H1 (cell line): ENCODE measurements around the gene RNPS1. TPM values are rescaled to one million over a fixed set of nuclear protein-coding genes. Genes with fewer than 3 reads are reported as not detected.

Experiments used
- CTCF ChIA-PET: fragments of 300-600 bp; sonication (Branson Sonifier 250); formaldehyde crosslinking; loops from one replicate; lab custom pipeline; 2021; ENCODE audit not compliant: partially characterized antibody; lab: Charles Lee
- POLR2A ChIA-PET: fragments of 300-600 bp; sonication (Branson Sonifier 250); formaldehyde crosslinking; loops from one replicate; lab custom pipeline; 2021; ENCODE audit warnings: inconsistent platforms; ENCODE audit not compliant: partially characterized antibody; lab: Charles Lee
- DNase-seq, 2 experiments: peaks; one replicate each; pipeline versions ENCODE4 v3.0.0 to v3.0.0-alpha.2; 2010 to 2022; ENCODE audit warnings: low spot score in 2 of 2, low read depth in 1 of 2, mixed read lengths in 1 of 2
- FAIRE-seq: peaks from 2 replicates; lab custom pipeline; 2011; peaks lifted over from hg19 to GRCh38; lab: Jason Lieb, UNC
- H2AFZ ChIP-seq: 2 replicates; pipeline ENCODE4 v1.8.1; 2012; ENCODE audit warnings: low read length, inconsistent platforms
- H2AK5ac ChIP-seq: 2 replicates; pipeline ENCODE4 v1.6.1; 2013; ENCODE audit warnings: low read depth, low read length
- H2BK120ac ChIP-seq: replicated peaks from 2 replicates; pipeline ENCODE3; 2013; ENCODE audit warnings: low read depth, low read length, inconsistent platforms
- H2BK12ac ChIP-seq: 2 replicates; pipeline ENCODE4 v1.6.1; 2013; ENCODE audit warnings: low read depth, low read length
- H2BK15ac ChIP-seq: 2 replicates; pipeline ENCODE4 v1.6.1; 2013; ENCODE audit warnings: low read length
- H2BK20ac ChIP-seq: 2 replicates; pipeline ENCODE4 v1.6.1; 2013; ENCODE audit warnings: low read length
- H2BK5ac ChIP-seq: 2 replicates; pipeline ENCODE4 v1.6.1; 2013; ENCODE audit warnings: low read depth, low read length
- H3K14ac ChIP-seq: 2 replicates; pipeline ENCODE4 v1.6.1; 2013; ENCODE audit warnings: inconsistent platforms; ENCODE audit not compliant: insufficient read length
- H3K18ac ChIP-seq: 2 replicates; pipeline ENCODE4 v1.6.1; 2013; ENCODE audit warnings: low read length; ENCODE audit errors: extremely low read depth
- H3K23ac ChIP-seq: 2 replicates; pipeline ENCODE4 v1.6.1; 2013; ENCODE audit warnings: inconsistent platforms; ENCODE audit not compliant: insufficient read length
- H3K23me2 ChIP-seq: 2 replicates; pipeline ENCODE4 v1.6.1; 2013; ENCODE audit warnings: low read depth, low read length
- H3K27ac ChIP-seq: 2 replicates; pipeline ENCODE4 v1.6.1; 2011; ENCODE audit warnings: low read depth, low read length, inconsistent platforms
- H3K27me3 ChIP-seq, 4 experiments: replicated peaks in 1 of 4; 1 replicate in 1 of 4; 2 replicates in 3 of 4; pipeline versions ENCODE4 v1.6.1 to v1.8.1; 2011 to 2013; ENCODE audit warnings: low read length in 3 of 4, mild to moderate bottlenecking in 3 of 4, inconsistent platforms in 2 of 4, mixed read lengths in 2 of 4, moderate library complexity in 1 of 4; ENCODE audit not compliant: control insufficient read depth in 3 of 4, insufficient read depth in 3 of 4; ENCODE audit errors: extremely low read depth in 1 of 4
- H3K36me3 ChIP-seq, 4 experiments: 2 replicates each; pipeline versions ENCODE4 v1.6.1 to v1.8.1; 2011 to 2013; ENCODE audit warnings: mild to moderate bottlenecking in 4 of 4, low read length in 3 of 4, moderate library complexity in 2 of 4, control low read depth in 1 of 4, inconsistent platforms in 1 of 4; ENCODE audit not compliant: insufficient read depth in 4 of 4, control insufficient read depth in 2 of 4
- H3K4ac ChIP-seq: replicated peaks from 2 replicates; pipeline ENCODE3; 2013; ENCODE audit warnings: low read length, low read depth, mixed read lengths, inconsistent platforms; ENCODE audit not compliant: insufficient read length
- H3K4me1 ChIP-seq, 4 experiments: replicated peaks in 1 of 4; 1 replicate in 1 of 4; 2 replicates in 3 of 4; pipeline versions ENCODE4 v1.6.1 to v1.8.1; 2011 to 2013; ENCODE audit warnings: low read length in 3 of 4, inconsistent platforms in 2 of 4, mixed read lengths in 1 of 4; ENCODE audit not compliant: insufficient read depth in 4 of 4, control insufficient read depth in 3 of 4
- H3K4me2 ChIP-seq, 2 experiments: 2 replicates each; pipeline versions ENCODE4 v1.6.1 to v1.8.1; 2011 to 2013; ENCODE audit warnings: low read depth in 2 of 2, low read length in 2 of 2, control low read depth in 1 of 2, inconsistent platforms in 1 of 2, mild to moderate bottlenecking in 1 of 2; ENCODE audit not compliant: insufficient read depth in 1 of 2
- H3K4me3 ChIP-seq, 4 experiments: fragments of 200-600, 300-600 bp in 1 of 4; sonication (generic), shearing (Covaris generic), sonication (Bioruptor Twin) in 1 of 4; 2 replicates each; pipeline versions ENCODE4 v1.5.1 to v1.8.1; 2011 to 2016; ENCODE audit warnings: low read length in 4 of 4, low read depth in 3 of 4, control low read depth in 2 of 4, inconsistent platforms in 2 of 4, mild to moderate bottlenecking in 2 of 4, mixed read lengths in 1 of 4, moderate library complexity in 1 of 4; ENCODE audit not compliant: insufficient read depth in 2 of 4; ENCODE audit errors: extremely low read depth in 1 of 4
- H3K56ac ChIP-seq: replicated peaks from 2 replicates; pipeline ENCODE3; 2013; ENCODE audit warnings: low read depth, mild to moderate bottlenecking, mixed read lengths, low read length, inconsistent platforms; ENCODE audit not compliant: insufficient read length
- H3K79me1 ChIP-seq: 2 replicates; pipeline ENCODE4 v1.6.1; 2013; ENCODE audit warnings: low read depth, low read length, control low read depth
- H3K79me2 ChIP-seq, 2 experiments: 2 replicates each; pipeline versions ENCODE4 v1.6.1 to v1.8.1; 2012 to 2013; ENCODE audit warnings: low read length in 2 of 2, mild to moderate bottlenecking in 2 of 2, inconsistent platforms in 1 of 2; ENCODE audit not compliant: insufficient read depth in 2 of 2, control insufficient read depth in 1 of 2
- H3K9ac ChIP-seq, 4 experiments: replicated peaks in 1 of 4; 1 replicate in 1 of 4; 2 replicates in 3 of 4; pipeline versions ENCODE4 v1.6.1 to v1.8.1; 2011 to 2013; ENCODE audit warnings: low read depth in 3 of 4, low read length in 3 of 4, control low read depth in 2 of 4, mild to moderate bottlenecking in 2 of 4, moderate library complexity in 2 of 4, inconsistent platforms in 1 of 4; ENCODE audit errors: extremely low read depth in 1 of 4
- H3K9me3 ChIP-seq, 2 experiments: 2 replicates each; pipeline versions ENCODE4 v1.6.1 to v1.8.1; 2012 to 2013; ENCODE audit warnings: mild to moderate bottlenecking in 2 of 2, moderate library complexity in 2 of 2, control low read depth in 1 of 2, inconsistent platforms in 1 of 2, low read depth in 1 of 2, low read length in 1 of 2, mixed read lengths in 1 of 2; ENCODE audit not compliant: insufficient read depth in 2 of 2
- H4K20me1 ChIP-seq, 2 experiments: replicated peaks in 1 of 2; 2 replicates each; pipeline versions ENCODE3 to v1.8.1; 2011 to 2013; ENCODE audit warnings: inconsistent platforms in 2 of 2, low read length in 2 of 2, mild to moderate bottlenecking in 1 of 2; ENCODE audit not compliant: insufficient read depth in 2 of 2, control insufficient read depth in 1 of 2
- H4K5ac ChIP-seq: 2 replicates; pipeline ENCODE4 v1.6.1; 2013; ENCODE audit warnings: low read length, low read depth, mixed read lengths, inconsistent platforms; ENCODE audit not compliant: insufficient read length
- H4K8ac ChIP-seq: 2 replicates; pipeline ENCODE4 v1.8.0; 2013; ENCODE audit warnings: mild to moderate bottlenecking, moderate library complexity, low read length, inconsistent platforms; ENCODE audit not compliant: insufficient read depth; ENCODE audit errors: extremely low read depth
- H4K91ac ChIP-seq: replicated peaks from 2 replicates; pipeline ENCODE3; 2013; ENCODE audit warnings: low read length, mixed read lengths, inconsistent platforms; ENCODE audit not compliant: insufficient read length
- BRCA1 ChIP-seq: IDR thresholded peaks from 2 replicates; pipeline ENCODE4 v1.6.1; 2012; ENCODE audit warnings: low read depth, low read length, improper control_type of control experiment
- GTF2F1 ChIP-seq: IDR thresholded peaks from 2 replicates; pipeline ENCODE4 v1.6.1; 2012; ENCODE audit warnings: low read depth, low read length, improper control_type of control experiment, borderline replicate concordance
- JUND ChIP-seq: IDR thresholded peaks from 2 replicates; pipeline ENCODE4 v1.6.1; 2011; ENCODE audit warnings: mild to moderate bottlenecking, improper control_type of control experiment, low read length
- KDM5A ChIP-seq: fragments of 200-600 bp; IDR thresholded peaks from 2 replicates; pipeline ENCODE4 v1.7.1; 2012; ENCODE audit warnings: mild to moderate bottlenecking, low read length, inconsistent platforms, mixed read lengths
- POU5F1 ChIP-seq: IDR thresholded peaks from 2 replicates; pipeline ENCODE4 v1.6.1; 2011; ENCODE audit warnings: low read depth, mild to moderate bottlenecking, low read length, moderate library complexity
- SRF ChIP-seq: IDR thresholded peaks from 2 replicates; pipeline ENCODE4 v1.6.1; 2011; ENCODE audit warnings: mild to moderate bottlenecking, low read depth, low read length, moderate library complexity
- WGBS, 2 experiments: shearing (Covaris generic) in 1 of 2; methylation state at CpG; one replicate each; pipeline versions ENCODE4 v1.1.6 to v1.1.7; 2013 to 2015; ENCODE audit warnings: low lambda C conversion rate in 2 of 2, mixed read lengths in 2 of 2, inconsistent platforms in 1 of 2, low coverage in 1 of 2, missing lambda C conversion rate in 1 of 2; ENCODE audit not compliant: insufficient replicate concordance in 2 of 2, insufficient coverage in 1 of 2, insufficient read length in 1 of 2; ENCODE audit errors: extremely low coverage in 1 of 2, missing lambda C conversion rate in 1 of 2; 5-methylcytosine and 5-hydroxymethylcytosine counted together
- polyA plus RNA-seq, 7 experiments: library from polyadenylated mRNA; depleted of rRNA in 3 of 7; stranded (reverse) in 5 of 7; unstranded in 2 of 7; fragments of >200 nt in 5 of 7; fragments of 200-250 nt in 2 of 7; gene quantifications; 1 replicate in 5 of 7; 2 replicates in 1 of 7; 4 replicates in 1 of 7; pipeline versions ENCODE4 v1.2.1 to v1.2.3, GENCODE V29; 2011 to 2013; ENCODE audit warnings: missing spikeins in 2 of 7, mixed read lengths in 2 of 7
- total RNA-seq: library from RNA; stranded (reverse); fragmentation: NEBNext Ultra II Directional; extraction: Animal tissue kit (Norgen Biotek cat#: 25700); gene quantifications from 2 replicates; pipeline ENCODE4 v1.2.1, GENCODE V29; 2021

The RNPS1 gene
- total and polyA plus RNA-seq, 2 of the 8 experiments (the other 6 are each of a cell fraction or from before 2014, with no cell fraction given) = 330 to 350 TPM

- no peak overlapping the region for H3K4me2 ChIP-seq
- CTCF ChIA-PET = interaction anchor here (1.1 to 2.8 kb wide), 4 partner anchors 10 to 37 kb away, joined by 3 to 10 read pairs (median 4); partner anchors contain the start of gene ECI1
- no peak overlapping the region for H3K18ac ChIP-seq
- no peak overlapping the region for H2BK12ac ChIP-seq
- H3K23me2 ChIP-seq = no peaks in the 10 kb centered on the region
- no peaks in the 10 kb centered on the region for H3K9me3 ChIP-seq
- H3K14ac ChIP-seq = no peak overlapping the region
- TF ChIP-seq SRF (no peak), JUND (no peak), BRCA1 (no peak), KDM5A (no peak), POU5F1 (no peak), GTF2F1 (no peak)
- FAIRE-seq (no peak), DNase-seq (no peak)
- H2BK20ac ChIP-seq = no peak overlapping the region
- WGBS, 2 experiments = 95% methylated on average over 6 of the region's 6 CpGs; no CpG with 5 or more reads in 1 of the 2 experiments
- H4K5ac ChIP-seq = no peak overlapping the region
- no peak overlapping the region for H3K56ac ChIP-seq
- peaks cover 3 to 29% of the 10 kb centered on the region in 2 experiments; a peak in 2 of 4 replicates for H3K79me2 ChIP-seq
- no peaks in the 10 kb centered on the region for H3K4me1 ChIP-seq
- no peak overlapping the region for H3K4me3 ChIP-seq
- no peak overlapping the region for H2BK120ac ChIP-seq
- peaks cover 9 to 15% of the 10 kb centered on the region in 2 experiments for H4K20me1 ChIP-seq
- H3K23ac ChIP-seq = no peak overlapping the region
- no peak overlapping the region for H3K4ac ChIP-seq
- H4K8ac ChIP-seq = no peak overlapping the region
- H2BK5ac ChIP-seq = no peak overlapping the region
- H3K27ac ChIP-seq = no peak overlapping the region
- no peak overlapping the region for H2AK5ac ChIP-seq
- H2BK15ac ChIP-seq = no peak overlapping the region
- H2AFZ ChIP-seq = no peak overlapping the region
- peaks cover 3% of the 10 kb centered on the region; the same call in 1 of the 2 replicates for H3K79me1 ChIP-seq
- H3K27me3 ChIP-seq = no peaks in the 10 kb centered on the region
- POLR2A ChIA-PET = interaction anchor here (0.9 to 6.7 kb wide), 12 partner anchors 9 to 242 kb away, joined by 3 to 37 read pairs (median 6); partner anchors contain the start of genes BRICD5, DNASE1L2, ECI1 and PGP
- H3K9ac ChIP-seq = no peak overlapping the region
- peaks cover 0 to 20% (median 4%) of the 10 kb centered on the region in 4 experiments; a peak in 5 of 8 replicates for H3K36me3 ChIP-seq
- no peak overlapping the region for H4K91ac ChIP-seq
Observed at GRCh38 chr16:2226918-2227317, 41.0 kb downstream of the RNPS1 start.
